Neutrophil (primary cell): Measurements from ENCODE around the gene CPNE2.
"Not testable (repeated sequence)": the region's sequence is repeated elsewhere in the genome, so short reads cannot be mapped to it uniquely, and the experiment has no call there.

ENCODE experiments used
- H3K27ac ChIP-seq: fragments of 200-600 bp; sonication (generic); 2 replicates; pipeline ENCODE4 v1.5.1; 2016; ENCODE audit warnings: mild to moderate bottlenecking, moderate library complexity
- H3K27me3 ChIP-seq: fragments of 200-600 bp; sonication (generic); 2 replicates; pipeline ENCODE4 v1.6.0; 2016; ENCODE audit warnings: mild to moderate bottlenecking
- H3K36me3 ChIP-seq: fragments of 200-600 bp; sonication (generic); 2 replicates; pipeline ENCODE4 v1.5.1; 2017
- H3K4me1 ChIP-seq, 2 experiments: fragments of 200-600 bp in 1 of 2; sonication (generic) in 1 of 2; 1 replicate in 1 of 2; 2 replicates in 1 of 2; pipeline versions ENCODE4 v1.5.1 to v1.6.1; 2013 to 2016; ENCODE audit warnings: low read depth in 1 of 2, low read length in 1 of 2, mild to moderate bottlenecking in 1 of 2, moderate library complexity in 1 of 2; ENCODE audit not compliant: control insufficient read depth in 1 of 2, insufficient read depth in 1 of 2
- H3K4me3 ChIP-seq, 2 experiments: fragments of 200-600 bp in 1 of 2; sonication (generic) in 1 of 2; 1 replicate in 1 of 2; 2 replicates in 1 of 2; pipeline ENCODE4 v1.5.1; 2013 to 2016; ENCODE audit warnings: low read depth in 1 of 2, low read length in 1 of 2, mild to moderate bottlenecking in 1 of 2, moderate library complexity in 1 of 2
- H3K9me3 ChIP-seq: fragments of 200-600 bp; sonication (generic); 2 replicates; pipeline ENCODE4 v1.5.1; 2016
- TF ChIP-seq, protein P1 (sequence below): fragments of 200-600 bp; sonication (generic); IDR thresholded peaks from 2 replicates; pipeline ENCODE4 v1.5.1; 2016; ENCODE audit warnings: antibody characterized with exemption

Gene CPNE2

DNA sequence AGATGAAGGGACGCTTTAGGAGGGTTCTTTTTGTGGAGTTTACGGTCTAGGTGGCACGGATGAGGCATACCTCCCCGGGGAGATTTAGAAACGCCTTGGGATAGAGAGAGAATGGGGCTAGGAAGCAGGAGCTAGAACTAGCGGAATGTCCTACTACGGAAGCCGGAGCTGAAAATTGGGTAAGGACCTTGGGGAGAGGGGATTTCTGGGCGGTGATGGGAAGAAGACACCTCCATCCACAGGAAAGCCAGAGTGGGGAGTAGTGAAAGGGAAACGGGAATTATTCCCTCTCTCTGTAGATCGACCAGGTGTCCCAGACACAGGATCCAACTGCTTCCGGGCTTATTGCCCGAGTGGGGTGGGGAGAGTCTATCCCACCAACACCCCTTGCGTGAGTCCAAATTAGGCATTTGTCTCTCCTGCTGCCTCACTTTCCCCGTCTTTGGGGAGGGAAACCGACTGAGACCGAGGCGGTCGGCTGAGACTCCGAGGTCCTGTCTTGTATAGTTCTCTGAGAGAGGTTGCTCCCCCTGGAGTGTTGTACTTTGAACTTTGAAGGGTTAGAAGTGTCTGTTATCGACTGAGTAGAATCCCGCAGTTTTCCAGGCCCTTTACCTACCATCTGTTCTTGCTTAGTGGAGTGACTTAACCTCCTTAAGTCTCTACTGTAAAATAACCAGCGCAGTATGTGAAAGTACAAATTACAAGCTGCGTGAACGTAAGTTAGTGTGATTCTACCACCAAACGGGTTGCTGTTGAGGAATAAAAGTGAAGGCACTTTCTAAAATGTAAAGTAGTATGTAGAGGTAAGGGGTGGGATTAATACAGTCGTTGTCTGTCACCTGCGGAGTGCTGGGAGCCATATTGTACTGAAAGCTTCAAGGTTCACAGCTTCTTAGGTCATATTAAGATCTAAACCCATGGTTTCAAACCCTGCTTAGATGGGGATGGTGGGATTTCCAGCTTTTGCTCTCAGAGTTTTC lies 94.8 kb downstream of the CPNE2 start:
- TF ChIP-seq, protein P1, sequence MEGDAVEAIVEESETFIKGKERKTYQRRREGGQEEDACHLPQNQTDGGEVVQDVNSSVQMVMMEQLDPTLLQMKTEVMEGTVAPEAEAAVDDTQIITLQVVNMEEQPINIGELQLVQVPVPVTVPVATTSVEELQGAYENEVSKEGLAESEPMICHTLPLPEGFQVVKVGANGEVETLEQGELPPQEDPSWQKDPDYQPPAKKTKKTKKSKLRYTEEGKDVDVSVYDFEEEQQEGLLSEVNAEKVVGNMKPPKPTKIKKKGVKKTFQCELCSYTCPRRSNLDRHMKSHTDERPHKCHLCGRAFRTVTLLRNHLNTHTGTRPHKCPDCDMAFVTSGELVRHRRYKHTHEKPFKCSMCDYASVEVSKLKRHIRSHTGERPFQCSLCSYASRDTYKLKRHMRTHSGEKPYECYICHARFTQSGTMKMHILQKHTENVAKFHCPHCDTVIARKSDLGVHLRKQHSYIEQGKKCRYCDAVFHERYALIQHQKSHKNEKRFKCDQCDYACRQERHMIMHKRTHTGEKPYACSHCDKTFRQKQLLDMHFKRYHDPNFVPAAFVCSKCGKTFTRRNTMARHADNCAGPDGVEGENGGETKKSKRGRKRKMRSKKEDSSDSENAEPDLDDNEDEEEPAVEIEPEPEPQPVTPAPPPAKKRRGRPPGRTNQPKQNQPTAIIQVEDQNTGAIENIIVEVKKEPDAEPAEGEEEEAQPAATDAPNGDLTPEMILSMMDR: no peak
- H3K27me3 ChIP-seq: no peaks in the 10 kb centered on the region
- peaks cover 4% of the 10 kb centered on the region for H3K36me3 ChIP-seq
- H3K4me3 ChIP-seq: peak overlapping the region; percentile 96 to 100
- H3K9me3 ChIP-seq: no peaks in the 10 kb centered on the region
- H3K4me1 ChIP-seq: peaks cover 29% of the 10 kb centered on the region in 2 experiments
- peak overlapping the region; percentile 89 for H3K27ac ChIP-seq

DNA sequence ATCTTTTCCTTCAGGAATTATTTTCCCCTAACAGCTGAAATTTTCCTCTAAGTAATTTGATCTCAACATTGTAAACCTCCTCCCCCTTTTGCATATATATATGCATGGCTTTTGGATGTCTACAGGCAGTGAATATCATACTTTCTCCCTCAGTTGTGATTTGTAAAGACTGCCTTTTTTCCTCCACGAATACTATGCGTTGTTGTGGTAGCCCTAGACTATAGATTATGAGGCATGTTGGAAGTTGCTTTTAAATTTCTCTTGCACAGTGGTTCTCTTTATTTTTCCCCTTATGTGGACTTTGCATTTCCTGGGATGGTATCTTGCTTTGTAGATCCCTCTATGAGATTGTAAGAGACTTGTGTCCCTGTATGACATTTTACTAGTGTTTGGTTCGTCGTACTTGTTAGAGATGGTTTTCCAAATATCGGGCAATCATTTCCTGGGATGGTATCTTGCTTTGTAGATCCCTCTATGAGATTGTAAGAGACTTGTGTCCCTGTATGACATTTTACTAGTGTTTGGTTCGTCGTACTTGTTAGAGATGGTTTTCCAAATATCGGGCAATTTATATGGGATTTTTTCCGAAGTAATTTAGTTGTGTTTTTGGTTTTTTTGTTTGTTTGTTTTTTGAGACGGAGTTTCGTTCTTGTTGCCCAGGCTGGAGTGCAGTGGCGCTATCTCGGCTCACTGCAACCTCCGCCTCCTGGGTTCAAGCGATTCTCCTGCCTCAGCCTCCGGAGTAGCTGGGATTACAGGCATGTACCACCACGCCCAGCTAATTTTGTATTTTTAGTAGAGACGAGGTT lies 95.7 kb downstream of the CPNE2 start:
- Histone ChIP-seq H3K4me3 (peak overlapping the region in 1 of 2 experiments; percentile 100), H3K4me1 (peaks cover 29% of the 10 kb centered on the region in 2 experiments), H3K27ac (peak overlapping the region; percentile 89)

DNA sequence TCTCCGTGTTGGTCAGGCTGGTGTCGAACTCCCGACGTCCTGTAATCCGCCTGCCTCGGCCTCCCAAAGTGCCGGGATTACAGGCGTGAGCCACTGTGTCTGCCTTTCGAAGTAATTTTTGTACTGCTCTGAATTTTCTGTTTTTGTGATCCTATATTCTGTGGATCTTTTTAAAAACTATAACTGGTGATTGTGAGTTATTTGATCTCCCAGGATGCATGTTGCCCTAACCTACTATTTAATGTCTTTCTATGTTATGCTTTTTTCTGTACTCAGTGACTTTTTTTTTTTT lies 96.3 kb downstream of the CPNE2 start:
- peaks cover 4% of the 10 kb centered on the region for H3K36me3 ChIP-seq
- TF ChIP-seq, protein P1: no peak
- no peaks in the 10 kb centered on the region for H3K9me3 ChIP-seq
- H3K27ac ChIP-seq: no peak overlapping the region
- H3K4me3 ChIP-seq: no peak overlapping the region
- no peaks in the 10 kb centered on the region for H3K27me3 ChIP-seq
- peaks cover 29% of the 10 kb centered on the region in 2 experiments for H3K4me1 ChIP-seq

More for the DNA sequence above, 95.7 kb downstream of the CPNE2 start:
- H3K27me3 ChIP-seq, H3K9me3 ChIP-seq, H3K36me3 ChIP-seq: not testable (repeated sequence)

DNA sequence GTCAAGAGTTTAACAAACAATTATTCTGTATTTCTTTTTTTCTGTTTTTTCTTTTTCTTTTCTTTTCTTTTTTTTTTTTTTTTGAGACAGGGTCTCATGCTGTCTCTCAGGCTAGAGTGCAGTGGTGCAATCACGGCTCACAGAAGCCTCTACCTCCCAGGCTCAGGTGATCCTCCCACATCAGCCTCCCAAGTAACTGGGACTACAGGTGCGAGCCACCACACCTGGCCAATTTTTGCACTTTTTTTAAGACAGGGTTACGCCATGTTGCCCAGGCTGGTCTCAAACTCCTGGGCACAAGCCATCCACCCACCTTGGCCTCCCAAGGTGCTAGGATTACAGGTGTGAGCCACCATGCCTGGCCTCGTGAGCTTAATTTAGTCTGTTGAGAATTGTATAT lies 97.1 kb downstream of the CPNE2 start:
- not testable (repeated sequence) for H3K9me3 ChIP-seq, H3K27ac ChIP-seq, H3K4me3 ChIP-seq, H3K27me3 ChIP-seq, H3K36me3 ChIP-seq
- peaks cover 24 to 25% of the 10 kb centered on the region in 2 experiments for H3K4me1 ChIP-seq

DNA sequence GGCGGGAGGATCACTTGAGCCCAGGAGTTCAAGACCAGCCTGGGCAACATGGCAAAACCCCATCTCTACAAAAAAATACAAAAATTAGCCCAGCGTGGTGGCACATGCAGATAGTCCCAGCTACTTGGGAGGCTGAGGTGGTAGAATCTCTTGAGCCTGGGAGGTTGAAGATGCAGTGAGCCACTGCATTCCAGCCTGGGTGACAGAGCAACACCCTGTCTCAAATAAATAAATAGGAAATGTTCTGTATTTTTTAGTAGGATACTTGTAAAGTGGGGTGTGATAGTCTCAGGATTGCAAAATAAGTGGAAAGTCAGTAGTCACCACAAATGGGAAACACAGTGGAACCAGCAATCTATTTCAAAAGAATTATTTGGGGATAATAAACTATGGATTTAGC lies 97.8 kb downstream of the CPNE2 start:
- Histone ChIP-seq H3K27ac (no peak overlapping the region), H3K27me3 (no peaks in the 10 kb centered on the region), H3K36me3 (peaks cover 4% of the 10 kb centered on the region), H3K9me3 (no peaks in the 10 kb centered on the region), H3K4me3 (no peak overlapping the region), H3K4me1 (peaks cover 18 to 19% of the 10 kb centered on the region in 2 experiments)
- TF ChIP-seq, protein P1: no peak

DNA sequence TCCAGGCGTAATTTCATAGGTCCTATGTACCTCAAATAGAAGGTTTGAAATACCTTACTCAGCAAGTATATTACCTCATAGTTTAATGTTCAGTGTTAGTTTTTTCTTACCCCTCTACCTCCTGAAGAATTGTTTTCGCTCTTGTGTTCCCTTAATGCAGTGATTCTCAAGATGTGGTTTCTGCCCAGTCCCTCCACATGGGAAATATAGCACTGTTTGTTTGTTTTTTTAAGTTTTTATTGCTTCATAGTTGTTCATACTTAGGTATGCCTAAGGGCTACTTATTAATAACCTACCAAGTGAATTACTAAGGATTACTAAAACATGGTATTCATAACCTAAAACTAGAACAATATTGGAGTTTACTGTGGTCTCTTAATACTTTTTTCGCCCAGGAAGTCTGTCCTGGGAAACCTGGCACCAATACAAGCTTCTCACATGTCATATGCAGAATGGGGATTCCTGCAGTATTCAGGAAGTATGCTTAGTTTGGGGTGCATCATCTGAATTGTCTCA lies 98.7 kb downstream of the CPNE2 start:
- peaks cover 3% of the 10 kb centered on the region for H3K36me3 ChIP-seq
- no peak overlapping the region for H3K4me3 ChIP-seq
- peaks cover 15 to 16% of the 10 kb centered on the region in 2 experiments for H3K4me1 ChIP-seq
- no peaks in the 10 kb centered on the region for H3K27me3 ChIP-seq
- H3K9me3 ChIP-seq: no peaks in the 10 kb centered on the region
- no peak overlapping the region for H3K27ac ChIP-seq
- TF ChIP-seq, protein P1: no peak
